SK-N-SH treated with all-trans-retinoic acid at 6 μM for 48 hours (cell line): ENCODE results near the gene TRIM56.
"Not testable (repeated sequence)": the region's sequence is repeated elsewhere in the genome, so short reads cannot be mapped to it uniquely, and the experiment has no call there.

ENCODE experiments used
- ARNTL ChIP-seq: fragments of 450-650 bp; formaldehyde crosslinking; IDR thresholded peaks from 2 replicates; pipeline ENCODE4 v1.5.0; 2020; ENCODE audit warnings: low read depth, mild to moderate bottlenecking, moderate library complexity, borderline replicate concordance
- BACH2 ChIP-seq: fragments of 250-450 bp; sonication (Bioruptor Pico); IDR thresholded peaks from 2 replicates; pipeline ENCODE4 v1.9.0; 2021; ENCODE audit warnings: mild to moderate bottlenecking, borderline replicate concordance
- OSR1 ChIP-seq: fragments of 250-450 bp; sonication (Bioruptor Pico); IDR thresholded peaks from 2 replicates; pipeline ENCODE4 v1.8.0; 2022; ENCODE audit warnings: moderate library complexity, mild to moderate bottlenecking, inconsistent platforms
- PPARA ChIP-seq: fragments of 250-450 bp; sonication (Bioruptor Pico); IDR thresholded peaks from 2 replicates; pipeline ENCODE4 v1.5.0; 2020; ENCODE audit warnings: mild to moderate bottlenecking, borderline replicate concordance
- RARB ChIP-seq: fragments of 250-450 bp; sonication (Bioruptor Pico); IDR thresholded peaks from 2 replicates; pipeline ENCODE4 v1.8.0; 2021; ENCODE audit warnings: mild to moderate bottlenecking, moderate library complexity
- TCF4 ChIP-seq: fragments of 250-450 bp; sonication (Bioruptor Pico); IDR thresholded peaks from 2 replicates; pipeline ENCODE4 v1.8.0; 2021; ENCODE audit warnings: mild to moderate bottlenecking, moderate library complexity, borderline replicate concordance
- ZFP3 ChIP-seq: fragments of 250-450 bp; sonication (Bioruptor Pico); IDR thresholded peaks from 2 replicates; pipeline ENCODE4 v1.5.0; 2020; ENCODE audit warnings: mild to moderate bottlenecking, moderate library complexity
- ZFP30 ChIP-seq: fragments of 450-650 bp; formaldehyde crosslinking; IDR thresholded peaks from 2 replicates; pipeline ENCODE4 v1.5.0; 2022; ENCODE audit warnings: mild to moderate bottlenecking, moderate library complexity
- ZNF8 ChIP-seq: fragments of 450-650 bp; formaldehyde crosslinking; IDR thresholded peaks from 2 replicates; pipeline ENCODE4 v1.5.0; 2020; ENCODE audit warnings: mild to moderate bottlenecking, moderate library complexity
- TF ChIP-seq, protein P1 (sequence below): fragments of 250-450 bp; sonication (Bioruptor Pico); IDR thresholded peaks from 2 replicates; pipeline ENCODE4 v1.8.0; 2020; ENCODE audit warnings: mild to moderate bottlenecking, moderate library complexity, borderline replicate concordance

DNA sequence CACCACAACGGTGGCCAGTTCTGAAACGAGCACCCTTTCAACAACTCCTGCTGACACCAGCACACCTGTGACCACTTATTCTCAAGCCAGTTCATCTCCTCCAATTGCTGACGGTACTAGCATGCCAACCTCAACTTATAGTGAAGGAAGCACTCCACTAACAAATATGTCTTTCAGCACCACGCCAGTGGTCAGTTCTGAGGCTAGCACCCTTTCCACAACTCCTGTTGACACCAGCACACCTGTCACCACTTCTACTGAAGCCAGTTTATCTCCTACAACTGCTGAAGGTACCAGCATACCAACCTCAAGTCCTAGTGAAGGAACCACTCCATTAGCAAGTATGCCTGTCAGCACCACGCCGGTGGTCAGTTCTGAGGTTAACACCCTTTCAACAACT is 44.0 kb upstream of the TRIM56 start:
- TF ChIP-seq ARNTL (CRISPR knock-in tag); OSR1 (CRISPR knock-in tag); BACH2 (CRISPR knock-in tag); ZFP3; PPARA (CRISPR knock-in tag); TCF4 (CRISPR knock-in tag); ZFP30; ZNF8 (CRISPR knock-in tag); RARB (CRISPR knock-in tag): not testable (repeated sequence)
- TF ChIP-seq, protein P1, sequence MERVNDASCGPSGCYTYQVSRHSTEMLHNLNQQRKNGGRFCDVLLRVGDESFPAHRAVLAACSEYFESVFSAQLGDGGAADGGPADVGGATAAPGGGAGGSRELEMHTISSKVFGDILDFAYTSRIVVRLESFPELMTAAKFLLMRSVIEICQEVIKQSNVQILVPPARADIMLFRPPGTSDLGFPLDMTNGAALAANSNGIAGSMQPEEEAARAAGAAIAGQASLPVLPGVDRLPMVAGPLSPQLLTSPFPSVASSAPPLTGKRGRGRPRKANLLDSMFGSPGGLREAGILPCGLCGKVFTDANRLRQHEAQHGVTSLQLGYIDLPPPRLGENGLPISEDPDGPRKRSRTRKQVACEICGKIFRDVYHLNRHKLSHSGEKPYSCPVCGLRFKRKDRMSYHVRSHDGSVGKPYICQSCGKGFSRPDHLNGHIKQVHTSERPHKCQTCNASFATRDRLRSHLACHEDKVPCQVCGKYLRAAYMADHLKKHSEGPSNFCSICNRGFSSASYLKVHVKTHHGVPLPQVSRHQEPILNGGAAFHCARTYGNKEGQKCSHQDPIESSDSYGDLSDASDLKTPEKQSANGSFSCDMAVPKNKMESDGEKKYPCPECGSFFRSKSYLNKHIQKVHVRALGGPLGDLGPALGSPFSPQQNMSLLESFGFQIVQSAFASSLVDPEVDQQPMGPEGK (CRISPR knock-in tag): not testable (repeated sequence)
